ENCODE measurements around the gene UCN3.
A peak's percentile ranks its signal among the peaks of the same experiment; 100 is the strongest.

Gene UCN3, protein sequence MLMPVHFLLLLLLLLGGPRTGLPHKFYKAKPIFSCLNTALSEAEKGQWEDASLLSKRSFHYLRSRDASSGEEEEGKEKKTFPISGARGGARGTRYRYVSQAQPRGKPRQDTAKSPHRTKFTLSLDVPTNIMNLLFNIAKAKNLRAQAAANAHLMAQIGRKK

GRCh38 chr10:5364890-5365338 lies at the start of gene UCN3:
Gene UCN3 (plus strand): TSS chr10:5364966. CDS start chr10:5373721, 8,755 bp downstream.
- DNase-seq: no peak

GRCh38 chr10:5317547-5318107 lies 47.1 kb upstream of the UCN3 start:
- DNase-seq: peak; percentile 68 to 81

GRCh38 chr10:5318148-5318547 lies 46.6 kb upstream of the UCN3 start:
- DNase-seq: no peak

DNA sequence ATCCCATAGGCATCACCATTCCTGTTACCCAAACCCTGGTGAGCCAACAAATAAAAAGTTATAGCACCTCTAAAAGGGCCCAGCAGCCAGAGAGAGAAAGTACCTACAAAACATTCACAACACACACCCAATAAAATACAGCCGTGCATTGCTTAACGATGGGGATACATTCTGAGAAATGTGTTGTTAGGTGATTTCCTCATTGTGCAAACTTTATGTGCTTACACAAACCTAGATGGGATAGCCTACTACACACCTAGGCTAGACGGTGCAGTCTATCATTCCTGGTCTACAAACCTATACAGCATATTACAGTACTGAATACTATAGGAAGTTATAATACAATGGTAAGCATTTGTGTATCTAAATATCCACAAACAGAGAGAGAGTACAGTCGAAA lies 44.9 kb upstream of the UCN3 start:
- DNase-seq: no peak

GRCh38 chr10:5321273-5321672 lies 43.5 kb upstream of the UCN3 start:
- no peak for DNase-seq

DNA sequence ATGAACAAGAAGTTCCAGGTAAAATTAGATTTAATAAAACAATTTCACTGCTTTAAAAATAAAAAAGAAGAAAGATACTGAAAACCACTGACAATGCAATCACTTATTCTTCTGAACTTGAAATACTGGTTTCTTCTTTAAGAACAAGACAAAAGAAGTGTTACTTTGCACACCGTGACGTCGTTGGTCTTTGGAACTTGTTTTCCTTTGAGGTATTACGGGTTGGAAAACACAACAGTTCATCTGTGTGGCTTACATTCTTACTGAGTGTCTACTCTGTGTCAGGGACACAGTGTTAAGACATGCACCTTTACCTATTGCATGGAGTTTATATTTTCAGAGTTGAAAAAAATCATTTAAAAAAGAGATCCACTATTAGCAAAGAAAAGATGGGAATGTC lies 41.3 kb upstream of the UCN3 start:
- no peak for DNase-seq

DNA sequence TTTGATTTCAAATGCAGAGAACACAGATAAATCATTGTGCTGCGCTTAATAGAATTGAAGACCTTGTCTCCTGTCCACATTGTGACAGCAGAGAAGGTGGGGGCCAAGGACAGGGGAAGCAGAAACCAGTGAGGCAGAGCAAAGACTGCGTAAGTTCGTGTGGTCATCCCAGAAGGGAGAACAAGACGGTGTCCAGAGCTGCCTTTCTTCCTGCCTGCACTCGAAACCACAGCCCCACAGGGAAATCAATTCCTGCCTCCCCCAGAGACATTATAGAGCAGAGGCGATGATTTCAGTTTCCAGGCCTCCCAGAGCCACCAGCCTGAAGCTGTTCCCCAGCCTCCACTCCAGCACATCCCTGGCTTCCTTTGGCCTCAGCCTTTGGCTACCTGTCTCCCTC lies 39.7 kb upstream of the UCN3 start:
- DNase-seq: no peak

DNA sequence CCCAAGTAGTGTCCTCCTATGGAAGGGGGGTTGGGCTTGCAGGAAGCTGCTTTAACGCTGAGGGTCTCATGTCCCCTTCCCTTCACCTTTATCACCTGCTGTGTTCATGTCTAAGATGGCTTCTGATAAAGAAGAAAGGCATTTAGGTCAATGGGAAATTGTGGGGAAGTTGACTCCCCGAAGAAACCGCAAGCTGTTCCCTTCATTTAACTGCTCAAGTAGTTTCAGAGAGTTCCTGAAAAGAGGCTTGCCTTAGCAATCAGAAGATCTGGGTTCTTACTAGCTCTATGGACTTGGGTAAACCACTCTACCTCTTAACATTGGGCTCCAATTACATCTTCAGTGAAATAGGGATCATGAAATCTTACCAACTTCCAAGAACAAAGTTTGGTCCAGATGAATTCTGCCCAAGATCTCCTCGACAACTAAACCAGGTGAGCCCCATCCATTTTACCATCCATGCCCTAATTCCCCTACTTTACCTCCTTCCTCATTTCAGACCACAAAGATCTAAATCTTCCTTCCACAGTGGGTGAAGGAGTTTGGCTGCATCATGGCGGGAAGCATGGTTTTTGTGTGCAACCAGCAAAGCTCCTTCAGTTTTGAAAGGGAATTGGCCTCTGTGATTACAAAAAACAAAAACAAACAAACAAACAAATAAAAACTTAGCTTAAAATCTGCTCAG lies 30.4 kb upstream of the UCN3 start:
- DNase-seq: no peak

DNA sequence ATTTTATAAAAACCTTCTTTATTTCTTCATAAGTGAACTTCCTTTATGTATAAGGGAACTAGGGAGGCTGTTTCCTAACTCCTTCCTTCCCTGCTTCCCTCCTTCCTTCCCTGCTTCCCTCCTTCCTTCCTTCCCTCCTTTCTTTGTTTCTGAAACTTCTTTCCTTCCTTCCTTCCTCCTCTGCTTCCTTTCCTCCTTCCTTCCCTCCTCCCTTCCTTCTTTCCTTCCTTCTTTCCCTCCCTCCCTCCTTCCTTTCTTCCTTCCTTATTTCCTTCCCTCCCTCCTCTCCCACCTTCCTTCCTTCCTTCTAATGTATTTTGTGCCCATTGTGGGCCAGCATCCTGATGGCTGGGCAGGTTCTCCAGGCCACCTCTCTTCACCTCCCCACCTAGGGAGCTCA lies 26.8 kb upstream of the UCN3 start:
- DNase-seq: no peak

DNA sequence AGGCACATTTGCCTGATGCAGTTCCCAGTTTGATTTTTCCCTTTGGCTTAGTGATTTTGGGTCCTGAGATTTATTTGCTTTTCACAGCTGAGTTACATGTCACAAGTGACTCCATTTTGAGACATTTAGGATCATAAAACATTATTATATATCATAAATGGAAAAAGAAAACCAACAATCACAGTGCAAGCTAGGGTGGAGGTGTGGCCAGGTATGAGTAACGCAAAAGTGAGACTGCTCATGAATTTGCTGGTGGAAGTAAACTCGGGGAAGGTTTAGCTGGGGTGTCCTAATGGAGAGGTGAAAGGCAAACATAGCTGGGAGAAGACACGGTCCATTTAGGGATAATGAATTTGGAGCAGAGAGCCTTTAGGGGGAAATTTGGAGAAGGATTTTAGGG lies 21.7 kb upstream of the UCN3 start:
- no peak for DNase-seq

- no peak for DNase-seq
Observed at GRCh38 chr10:5343561-5343960, 21.2 kb upstream of the UCN3 start.

- no peak for DNase-seq
Observed at GRCh38 chr10:5343979-5344378, 20.8 kb upstream of the UCN3 start.

DNA sequence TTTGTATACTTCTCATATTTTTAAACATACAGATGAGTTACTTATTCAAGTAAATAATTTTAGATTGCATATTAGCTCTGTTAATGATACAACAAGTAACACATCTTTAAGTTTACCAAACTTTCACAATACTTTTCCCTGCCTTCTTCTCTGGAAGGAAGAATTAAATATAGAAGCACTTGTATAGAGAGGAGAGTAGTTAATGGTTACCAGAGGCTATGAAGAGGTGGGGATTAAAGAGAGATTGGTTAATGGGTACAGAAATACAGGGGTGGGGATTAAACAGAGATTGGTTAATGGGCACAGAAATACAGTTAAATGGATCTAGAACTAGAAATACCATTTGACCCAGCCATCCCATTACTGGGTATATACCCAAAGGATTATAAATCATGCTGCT lies 20.0 kb upstream of the UCN3 start:
- DNase-seq: no peak

- DNase-seq: no peak
Observed at GRCh38 chr10:5346881-5347280, 17.9 kb upstream of the UCN3 start.

DNA sequence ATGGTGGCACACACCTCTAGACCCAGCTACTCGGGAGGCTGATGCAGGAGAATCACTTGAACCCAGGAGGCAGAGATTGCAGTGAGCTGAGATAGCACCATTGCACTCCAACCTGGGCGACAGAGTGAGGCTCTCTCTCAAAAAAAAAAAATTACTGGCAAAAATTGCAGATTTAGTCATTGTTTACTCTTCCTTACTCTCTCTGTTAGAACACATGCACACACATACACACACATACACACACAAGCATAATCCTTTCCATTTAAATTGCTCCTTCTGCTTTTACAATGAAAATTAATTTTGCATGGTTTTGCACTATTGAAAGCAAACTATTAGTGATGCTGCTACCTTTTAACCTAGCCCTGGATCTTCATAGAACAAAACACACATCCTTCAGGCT lies 15.4 kb upstream of the UCN3 start:
- DNase-seq: no peak

DNA sequence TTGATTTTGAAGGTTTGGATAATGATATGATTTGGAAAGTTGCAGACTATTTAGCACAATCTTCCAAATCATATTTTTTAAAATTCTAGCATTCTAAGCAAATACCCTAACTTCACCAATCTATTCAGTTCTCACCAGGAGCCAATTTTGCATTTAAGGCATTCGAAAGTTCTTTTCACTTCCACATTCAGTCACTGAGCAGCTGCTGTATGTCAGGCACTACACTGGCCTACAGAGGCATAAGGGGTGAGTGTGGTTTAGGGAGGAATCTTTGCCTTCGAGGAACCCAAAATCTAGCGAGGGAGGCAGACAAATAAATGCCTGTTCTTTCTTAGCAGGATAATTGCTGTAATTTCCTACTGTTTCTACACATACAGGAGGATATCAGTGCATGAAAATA lies 10.7 kb upstream of the UCN3 start:
- DNase-seq: no peak

DNA sequence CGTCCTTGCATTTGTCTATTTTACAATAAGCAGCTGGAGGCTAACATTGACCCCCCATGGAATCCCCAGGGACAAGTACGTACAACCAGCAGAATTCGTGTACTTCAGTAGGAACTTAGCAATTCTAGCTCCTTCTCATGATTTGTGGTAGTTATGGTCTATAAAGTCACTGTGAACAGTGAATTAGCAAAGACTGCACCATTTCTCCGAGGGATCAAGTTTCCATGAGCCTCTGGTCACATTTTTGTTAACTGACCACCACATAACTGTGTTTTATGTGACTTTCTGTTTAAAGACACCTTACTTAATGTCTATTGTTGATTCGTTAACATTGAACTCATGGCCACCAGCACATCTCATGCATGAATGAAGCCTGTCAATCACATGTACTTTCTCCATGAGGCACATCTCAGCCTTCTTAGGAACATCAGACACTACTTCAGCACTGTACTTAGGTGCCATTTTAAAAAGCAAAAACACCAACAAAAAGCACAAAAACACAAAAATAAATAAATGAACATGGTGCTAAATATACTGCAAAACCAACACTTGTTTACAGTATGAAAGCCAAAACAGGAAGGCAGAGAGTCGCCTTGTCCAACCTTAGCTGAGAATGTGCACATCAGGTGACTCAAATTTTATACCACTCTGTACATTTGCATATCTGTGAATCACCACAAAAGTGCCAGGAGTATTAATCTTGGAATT lies 9.0 kb upstream of the UCN3 start:
- DNase-seq: no peak

DNA sequence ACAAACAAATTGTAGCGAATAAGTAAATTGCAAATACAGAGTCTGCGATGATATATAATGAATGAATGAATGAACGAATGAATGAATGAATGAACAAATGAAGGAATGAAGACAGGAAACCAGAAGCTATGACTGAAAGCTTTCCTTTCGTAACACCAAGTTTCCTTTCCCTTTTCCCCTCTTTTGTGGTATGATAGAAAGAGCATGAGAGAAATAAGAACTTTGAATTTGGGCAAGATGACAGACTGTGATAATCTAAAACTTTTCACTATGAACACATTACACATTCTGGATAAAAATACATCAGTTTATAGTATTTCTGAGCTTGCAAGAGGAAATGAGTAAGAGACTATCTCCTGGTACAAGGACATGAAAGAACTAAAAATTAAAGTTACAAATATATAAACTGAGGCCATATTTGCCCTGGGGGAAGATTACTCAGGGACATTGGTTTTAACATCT lies 8.4 kb upstream of the UCN3 start:
- DNase-seq: no peak

DNA sequence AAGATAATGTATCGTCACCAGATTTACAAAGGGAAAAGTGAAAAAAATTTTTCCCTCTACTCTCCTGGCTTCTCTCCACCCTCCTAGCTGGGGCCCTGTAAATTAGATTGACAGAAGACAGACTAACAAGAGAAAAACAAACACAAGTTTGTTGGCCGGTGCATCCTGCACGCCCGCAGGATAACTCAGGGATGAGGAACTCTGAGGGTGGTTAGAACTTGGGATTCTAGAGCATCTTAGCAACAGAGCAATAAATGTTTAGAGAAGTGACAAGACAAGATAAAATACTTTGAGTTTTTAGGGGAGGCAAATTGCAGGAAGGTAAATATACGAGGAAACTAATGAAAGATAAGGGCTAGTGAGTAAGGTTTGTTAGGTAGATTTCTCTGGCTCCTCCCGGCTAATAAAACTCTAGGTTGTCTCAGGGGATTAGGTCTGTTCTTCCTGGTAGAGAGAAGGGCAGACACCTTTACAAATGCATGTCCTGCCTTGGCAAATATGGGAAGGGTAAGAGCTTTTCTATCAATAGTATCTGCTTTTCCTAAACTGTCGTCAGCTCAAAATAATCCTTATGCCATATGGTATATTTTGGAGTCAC lies 4.3 kb upstream of the UCN3 start:
- no peak for DNase-seq

DNA sequence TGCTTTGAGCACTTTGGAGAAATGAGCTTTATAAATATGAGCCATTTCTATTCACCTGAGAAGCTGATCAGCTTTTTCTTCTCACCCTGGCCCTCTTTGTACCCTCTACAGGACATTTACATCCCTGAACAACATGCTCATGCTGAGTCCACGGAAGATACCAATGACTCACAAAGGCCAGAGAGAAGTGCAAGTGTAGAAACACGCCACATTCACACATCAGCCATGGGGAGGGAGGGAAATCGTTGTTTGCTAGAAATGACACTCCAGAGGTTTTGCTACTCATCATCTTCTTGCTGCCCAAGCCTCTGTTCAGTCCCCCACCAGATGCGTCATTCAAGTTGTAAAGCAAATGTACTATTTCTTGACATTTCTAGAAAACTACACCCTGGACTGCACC lies 2.8 kb upstream of the UCN3 start:
- no peak for DNase-seq

GRCh38 chr10:5362873-5363272 lies 1.9 kb upstream of the UCN3 start:
- no peak for DNase-seq

GRCh38 chr10:5364374-5364773 lies 392 bp upstream of the UCN3 start:
- DNase-seq: no peak

- DNase-seq: no peak
Observed at GRCh38 chr10:5365928-5366327, 1.2 kb downstream of the UCN3 start.

Measured in stimulated activated CD4-positive, alpha-beta T cell treated with anti-CD3 and anti-CD28 coated beads, Interleukin-2, amount 100 ng/mL, for 24 hours (primary cell).